HG02970 (cell line): Measurements from ENCODE around the gene CRMP1.
"Not testable (repeated sequence)": the region's sequence is repeated elsewhere in the genome, so short reads cannot be mapped to it uniquely, and the experiment has no call there.

Source experiments
- ATAC-seq: cut with Tn5 transposase; IDR thresholded peaks from one replicate; pipeline ENCODE4 v1.9.1; 2021; ENCODE audit warnings: mild to moderate bottlenecking, moderate library complexity, moderate number of reproducible peaks; ENCODE audit not compliant: unreplicated experiment, low FRiP score

Gene CRMP1

GRCh38 chr4:5825321-5826041, 67.4 kb downstream of the CRMP1 start:
- ATAC-seq: no peak

- no peak for ATAC-seq
Measured at GRCh38 chr4:5824635-5825034, 68.3 kb downstream of the CRMP1 start.

- no peak for ATAC-seq
Measured at GRCh38 chr4:5824227-5824626, 68.7 kb downstream of the CRMP1 start.

GRCh38 chr4:5823542-5824211, 69.2 kb downstream of the CRMP1 start:
- ATAC-seq: no peak

GRCh38 chr4:5822619-5823018, 70.3 kb downstream of the CRMP1 start:
- no peak for ATAC-seq

- ATAC-seq: no peak
Measured at GRCh38 chr4:5821665-5822358, 71.1 kb downstream of the CRMP1 start.

GRCh38 chr4:5816851-5817375, 76.0 kb downstream of the CRMP1 start:
- no peak for ATAC-seq

- ATAC-seq: no peak
Measured at GRCh38 chr4:5816101-5816500, 76.8 kb downstream of the CRMP1 start.

GRCh38 chr4:5815641-5816040, 77.2 kb downstream of the CRMP1 start:
- ATAC-seq: no peak

- no peak for ATAC-seq
Measured at GRCh38 chr4:5814421-5814820, 78.5 kb downstream of the CRMP1 start.

GRCh38 chr4:5813882-5814255, 79.0 kb downstream of the CRMP1 start:
- ATAC-seq: no peak

- ATAC-seq: no peak
Measured at GRCh38 chr4:5812506-5813229, 80.2 kb downstream of the CRMP1 start.

GRCh38 chr4:5812057-5812456, 80.8 kb downstream of the CRMP1 start:
- not testable (repeated sequence) for ATAC-seq

- ATAC-seq: no peak
Measured at GRCh38 chr4:5810770-5811430, 82.0 kb downstream of the CRMP1 start.

GRCh38 chr4:5810151-5810550, 82.7 kb downstream of the CRMP1 start:
- no peak for ATAC-seq

- no peak for ATAC-seq
Measured at GRCh38 chr4:5809216-5809776, 83.6 kb downstream of the CRMP1 start.

- ATAC-seq: no peak
Measured at GRCh38 chr4:5808081-5808741, 84.7 kb downstream of the CRMP1 start.

- ATAC-seq: no peak
Measured at GRCh38 chr4:5805270-5805669, 87.6 kb downstream of the CRMP1 start.

GRCh38 chr4:5804656-5805055, 88.2 kb downstream of the CRMP1 start:
- ATAC-seq: no peak
